GM21367 (cell line): ENCODE results near the gene CANT1.

Experiments
- ATAC-seq: cut with Tn5 transposase; IDR thresholded peaks from one replicate; pipeline ENCODE4 v1.9.1; 2021; ENCODE audit not compliant: unreplicated experiment

Gene CANT1

DNA sequence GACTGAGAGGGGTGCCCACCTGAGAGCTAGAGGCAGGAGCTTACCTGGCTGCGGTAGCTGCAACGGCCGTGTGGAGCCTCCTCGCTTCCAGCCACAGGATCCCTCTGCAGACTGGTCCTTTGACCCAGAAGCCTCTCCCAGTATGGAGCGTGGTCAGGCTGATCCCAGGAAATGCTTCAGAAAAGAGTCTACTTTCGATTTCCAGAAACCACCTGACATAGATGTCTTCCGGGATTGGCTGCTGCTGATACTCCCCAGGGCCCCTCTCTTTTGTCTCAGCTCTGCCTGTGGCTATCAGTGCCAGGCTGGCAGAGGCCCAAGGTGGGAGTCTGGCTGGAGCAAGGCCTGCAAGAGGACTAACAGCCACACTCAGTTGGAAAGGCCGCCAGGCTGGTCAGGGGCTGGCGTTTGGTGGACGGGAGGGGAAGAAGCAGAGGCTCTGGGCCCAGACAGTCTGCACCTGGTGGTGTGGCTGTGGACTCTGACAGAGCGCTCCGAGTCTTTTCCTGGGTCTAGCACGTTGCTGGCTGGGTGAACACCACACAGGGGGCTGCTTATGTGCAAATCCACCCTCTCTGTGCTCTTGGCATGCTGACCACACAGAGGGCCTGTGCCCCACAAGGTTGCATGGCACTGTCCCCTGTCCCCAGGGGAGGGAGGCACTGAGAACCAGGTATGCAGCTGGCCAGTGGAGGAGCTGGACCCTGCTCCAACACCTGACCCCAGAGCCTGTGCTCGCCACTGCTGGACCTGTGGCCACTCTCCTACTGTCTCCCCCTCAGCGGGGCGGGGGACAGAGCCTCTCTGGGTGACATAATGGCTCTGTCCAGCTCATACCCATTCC, 29.6 kb downstream of the CANT1 start, which contains the start of gene LGALS3BP:
Gene LGALS3BP (minus strand): TSS at position 144 of the 844 bp plus-strand sequence. CDS start 2,732 bp downstream, outside the sequence.
- no peak for ATAC-seq

DNA sequence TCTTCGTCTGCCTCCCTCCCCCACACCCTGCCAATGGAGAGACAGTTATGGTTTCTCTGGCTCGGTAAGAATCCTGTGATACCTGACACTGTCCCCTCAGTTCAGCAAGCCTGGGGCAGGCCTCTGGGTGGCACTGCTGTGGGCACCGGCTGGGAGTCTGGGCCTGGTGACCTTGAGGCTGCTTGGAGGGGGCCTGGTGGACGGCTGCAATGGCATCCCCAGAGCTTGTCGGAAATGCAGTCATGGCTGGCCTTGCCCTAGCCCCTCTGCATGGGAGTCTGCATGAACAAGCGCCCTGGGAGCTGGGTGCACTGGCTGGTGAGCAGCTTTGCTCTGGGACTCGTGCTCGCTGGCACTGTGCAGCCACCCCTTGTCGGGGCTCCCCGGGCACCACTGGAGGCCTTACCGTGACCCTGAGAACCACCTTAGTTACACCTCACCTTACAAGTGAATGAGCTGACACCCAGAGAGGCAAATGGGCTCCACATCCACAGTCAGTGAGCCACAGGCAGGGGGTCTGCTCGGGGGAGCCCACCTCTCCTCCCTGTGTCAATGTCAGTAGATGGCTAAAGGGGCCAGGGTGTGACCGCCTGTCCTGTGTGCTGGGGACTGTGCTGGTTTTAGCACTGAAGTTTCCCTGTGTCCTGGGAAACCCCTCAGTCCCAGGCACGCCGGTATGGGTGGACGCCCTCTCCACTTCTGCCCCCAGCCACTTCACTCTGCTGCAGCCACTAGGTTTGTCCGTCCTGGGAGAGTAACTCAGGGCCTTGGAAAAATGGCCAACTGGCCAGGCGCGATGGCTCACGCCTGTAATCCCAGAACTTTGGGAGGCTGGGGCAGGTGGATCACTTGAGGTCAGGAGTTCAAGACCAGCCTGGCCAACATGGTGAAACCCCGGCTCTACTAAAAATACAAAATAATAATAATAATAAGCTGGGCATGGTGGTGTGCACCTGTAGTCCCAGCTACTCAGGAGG, 31.3 kb downstream of the CANT1 start:
- no peak for ATAC-seq

DNA sequence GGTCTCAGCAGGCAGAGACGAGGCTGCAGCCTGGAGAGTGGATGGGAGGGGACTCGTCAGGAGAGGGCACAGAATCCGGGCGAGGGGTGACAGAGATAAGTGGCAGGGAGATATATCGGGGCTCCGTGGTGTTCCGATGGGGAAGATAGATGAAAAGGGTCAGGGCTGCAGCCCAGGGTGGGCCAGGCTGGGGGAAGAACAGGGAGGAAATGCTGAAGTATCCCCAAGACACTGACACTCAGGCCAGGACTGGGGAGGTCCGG, 32.0 kb downstream of the CANT1 start:
- ATAC-seq, result no peak

DNA sequence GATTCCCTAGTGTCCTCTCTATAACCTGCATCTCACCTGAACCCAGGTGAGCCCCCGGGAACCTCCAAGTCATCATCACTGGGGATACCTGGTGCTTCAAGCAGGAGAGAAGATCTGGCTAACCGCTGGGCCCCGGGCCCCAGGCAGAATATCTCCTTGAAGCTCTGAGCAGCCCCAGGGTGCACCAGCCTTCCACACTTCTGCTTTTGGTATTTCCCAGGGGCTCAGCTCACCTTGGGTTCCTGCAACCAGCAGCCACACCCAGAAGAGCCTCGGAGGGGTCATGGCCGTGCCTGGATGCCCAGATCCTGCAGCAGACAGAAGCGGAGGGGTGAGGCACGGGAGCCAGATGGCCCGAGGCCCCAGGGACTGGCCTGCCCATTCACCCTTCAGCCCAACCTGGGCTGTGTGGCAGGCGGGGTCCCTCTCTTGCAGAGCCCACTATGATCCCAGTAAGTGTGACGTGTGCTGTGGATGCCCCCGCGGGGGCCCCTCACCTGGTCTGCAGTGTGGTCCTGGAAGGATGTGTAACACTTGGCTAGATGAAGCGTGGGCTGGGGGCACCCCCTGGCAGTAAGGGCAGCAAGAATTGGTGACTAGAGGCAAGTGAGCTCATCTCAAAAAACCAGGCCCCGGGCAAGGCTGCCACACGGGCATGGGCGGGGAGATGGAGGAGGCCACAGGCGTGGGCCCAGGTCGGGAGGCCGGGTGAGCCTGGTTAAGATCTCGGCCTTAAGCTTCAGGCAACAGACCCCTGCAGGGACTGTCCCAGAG, 32.5 kb downstream of the CANT1 start:
- ATAC-seq, result no peak

DNA sequence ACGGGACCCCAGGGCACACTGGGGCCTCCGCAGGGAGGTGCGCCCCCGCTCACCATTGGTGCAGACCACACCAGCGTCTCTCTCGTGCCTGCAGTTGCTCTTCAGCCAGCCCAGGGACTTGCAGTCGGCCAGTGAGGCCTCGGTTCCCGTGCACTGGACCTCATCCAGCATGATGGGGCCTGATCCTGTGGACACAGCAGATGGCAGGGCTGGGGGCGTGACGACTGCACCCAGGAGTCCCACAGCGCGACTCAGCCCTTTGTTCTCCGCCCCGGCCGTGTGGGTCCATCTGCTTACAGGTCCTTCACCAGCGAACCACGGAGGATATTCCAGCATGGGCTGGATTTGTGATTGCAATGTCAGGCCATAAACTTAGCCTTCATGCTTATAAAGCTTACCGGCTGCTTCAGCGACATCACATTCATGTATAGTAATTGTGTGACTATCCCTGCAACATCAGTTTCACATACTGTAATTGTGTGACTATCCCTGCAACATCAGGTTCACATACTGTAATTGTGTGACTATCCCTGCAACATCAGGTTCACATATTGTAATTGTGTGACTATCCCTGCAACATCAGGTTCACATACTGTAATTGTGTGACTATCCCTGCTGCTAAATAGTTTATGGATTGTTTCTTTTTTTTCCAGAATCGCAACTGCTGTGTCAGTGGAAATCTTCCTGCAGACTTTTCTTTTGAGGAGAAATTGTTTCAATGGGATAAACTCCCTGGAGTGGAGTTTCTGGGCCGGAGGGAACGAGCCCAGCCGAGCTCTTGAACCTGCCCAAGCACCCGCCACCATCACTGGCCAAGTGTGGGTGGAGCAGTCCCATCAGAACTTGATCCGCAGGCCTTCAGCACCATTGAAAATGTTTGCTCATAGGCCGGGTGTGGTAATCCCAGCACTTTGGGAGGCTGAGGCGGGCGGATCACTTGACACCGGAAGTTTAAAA, 34.7 kb downstream of the CANT1 start:
- no peak for ATAC-seq

DNA sequence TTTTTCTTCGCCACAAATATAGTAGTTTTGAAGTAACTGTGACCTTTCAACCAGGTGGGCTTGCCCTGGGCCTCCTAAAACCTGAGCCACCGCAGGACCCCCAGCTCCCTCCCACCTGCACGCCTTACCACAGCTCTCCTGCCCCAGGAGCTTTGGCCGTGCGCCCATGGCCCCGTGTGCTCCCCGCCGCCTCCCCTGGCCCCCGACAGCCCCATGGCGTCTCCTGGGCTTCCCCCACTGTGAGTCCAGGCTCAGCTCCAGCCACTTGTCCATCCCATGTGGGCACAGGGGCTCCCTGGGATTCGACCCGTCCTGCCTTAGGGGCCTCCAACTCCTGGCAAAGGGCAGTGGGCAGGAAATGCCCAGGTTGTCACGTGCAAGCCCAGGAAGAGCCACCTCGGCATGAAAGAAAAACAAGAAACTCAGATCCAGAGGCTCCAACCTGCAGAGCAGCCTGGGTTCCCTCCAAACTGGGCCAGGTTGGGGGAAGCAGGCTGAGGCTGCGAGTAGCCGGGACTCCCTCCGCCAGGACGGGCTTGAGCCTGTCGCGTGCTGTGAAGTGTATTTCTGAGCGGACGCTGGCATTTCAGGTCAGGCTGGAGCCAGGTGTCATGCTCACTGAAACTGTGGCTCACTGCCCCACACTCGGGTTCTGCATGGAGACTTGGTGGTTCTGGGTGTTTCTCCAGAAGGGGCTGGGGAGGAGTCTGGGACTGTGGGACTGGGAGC, 35.6 kb downstream of the CANT1 start:
- no peak for ATAC-seq

DNA sequence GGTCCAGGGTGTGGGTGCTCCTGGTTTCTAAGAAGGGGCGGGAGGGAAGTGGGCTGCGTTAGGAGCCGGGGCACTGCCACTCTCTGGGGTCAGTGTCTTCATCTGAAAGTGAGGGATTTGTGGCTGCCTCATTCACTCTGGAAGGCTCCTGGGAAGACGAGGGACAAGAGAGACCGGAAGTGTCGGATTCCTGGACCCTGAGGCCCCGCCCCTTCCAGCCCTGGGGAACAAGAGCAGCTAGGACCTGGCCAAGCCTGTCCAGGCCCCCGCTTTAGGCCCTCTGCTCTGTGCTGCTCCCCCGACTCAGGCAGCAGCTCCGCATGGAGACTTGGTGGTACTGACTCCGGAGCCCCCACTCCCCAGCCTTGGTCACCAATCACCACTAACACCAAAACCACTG, 36.4 kb downstream of the CANT1 start:
- ATAC-seq, result no peak

DNA sequence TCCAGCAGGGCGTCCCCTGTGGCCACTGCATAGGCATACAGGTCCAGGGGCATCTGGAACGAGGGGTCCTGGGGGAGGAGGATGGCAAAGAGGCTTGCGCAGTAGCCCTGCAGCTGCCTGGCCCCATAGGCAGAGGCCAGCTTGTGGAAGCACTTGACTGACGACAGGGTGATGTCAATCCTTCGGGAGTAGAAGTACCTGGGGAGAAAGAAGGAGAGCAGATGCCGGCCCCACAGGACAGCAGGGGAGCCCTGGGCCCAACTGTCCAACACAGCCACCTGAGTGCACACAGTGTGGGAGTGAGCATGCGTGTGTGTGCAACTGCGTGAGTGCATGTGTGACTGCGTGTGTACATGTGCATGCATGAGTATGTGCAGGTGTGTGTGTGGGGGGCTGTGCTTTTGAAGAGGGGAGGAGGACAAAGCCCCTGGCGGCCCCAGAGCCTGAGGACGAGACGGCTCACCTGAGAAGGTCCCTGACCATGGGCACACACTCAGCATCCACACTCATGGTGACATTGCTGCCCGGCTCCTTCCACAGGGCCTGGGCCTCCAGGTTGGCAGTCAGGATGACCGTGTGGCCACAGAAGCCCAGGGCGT, 37.0 kb downstream of the CANT1 start:
- ATAC-seq, result no peak

DNA sequence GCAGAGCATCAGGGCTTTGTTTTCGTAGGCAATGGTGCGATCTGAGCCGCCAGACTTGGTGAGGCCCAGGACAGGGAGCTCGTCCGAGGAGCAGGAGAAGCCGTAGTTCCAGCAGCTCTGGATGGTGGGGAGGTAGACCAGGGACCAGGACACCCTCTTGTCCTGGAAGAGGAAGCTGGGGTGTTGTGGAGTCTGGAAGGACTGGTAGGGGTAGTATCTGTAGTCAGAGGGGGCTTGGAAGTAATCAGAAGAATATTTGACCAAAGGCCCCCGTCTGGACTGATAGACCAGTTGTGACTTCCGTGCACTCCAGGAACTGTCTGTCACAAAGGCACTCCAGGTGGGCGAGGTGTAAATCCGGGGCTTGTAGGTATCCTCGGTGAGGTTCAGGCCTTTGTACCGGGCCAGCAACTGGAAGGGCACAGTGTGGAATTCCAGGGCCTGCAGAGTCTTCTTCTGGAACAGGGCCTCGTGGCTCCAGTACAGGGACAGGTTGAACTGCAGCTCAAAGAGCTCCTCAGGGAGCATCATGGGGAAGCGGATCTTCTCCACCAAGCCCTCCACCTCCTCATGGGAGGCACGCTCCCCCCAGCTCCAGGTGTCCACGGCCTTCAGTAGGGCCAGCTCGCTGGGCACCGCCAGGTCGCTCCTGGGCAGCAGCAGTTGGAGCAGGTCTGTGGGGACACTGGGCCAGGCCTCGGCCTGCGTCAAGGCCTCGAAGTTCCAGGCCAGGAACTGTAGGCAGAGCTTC, 37.6 kb downstream of the CANT1 start:
- no peak for ATAC-seq

DNA sequence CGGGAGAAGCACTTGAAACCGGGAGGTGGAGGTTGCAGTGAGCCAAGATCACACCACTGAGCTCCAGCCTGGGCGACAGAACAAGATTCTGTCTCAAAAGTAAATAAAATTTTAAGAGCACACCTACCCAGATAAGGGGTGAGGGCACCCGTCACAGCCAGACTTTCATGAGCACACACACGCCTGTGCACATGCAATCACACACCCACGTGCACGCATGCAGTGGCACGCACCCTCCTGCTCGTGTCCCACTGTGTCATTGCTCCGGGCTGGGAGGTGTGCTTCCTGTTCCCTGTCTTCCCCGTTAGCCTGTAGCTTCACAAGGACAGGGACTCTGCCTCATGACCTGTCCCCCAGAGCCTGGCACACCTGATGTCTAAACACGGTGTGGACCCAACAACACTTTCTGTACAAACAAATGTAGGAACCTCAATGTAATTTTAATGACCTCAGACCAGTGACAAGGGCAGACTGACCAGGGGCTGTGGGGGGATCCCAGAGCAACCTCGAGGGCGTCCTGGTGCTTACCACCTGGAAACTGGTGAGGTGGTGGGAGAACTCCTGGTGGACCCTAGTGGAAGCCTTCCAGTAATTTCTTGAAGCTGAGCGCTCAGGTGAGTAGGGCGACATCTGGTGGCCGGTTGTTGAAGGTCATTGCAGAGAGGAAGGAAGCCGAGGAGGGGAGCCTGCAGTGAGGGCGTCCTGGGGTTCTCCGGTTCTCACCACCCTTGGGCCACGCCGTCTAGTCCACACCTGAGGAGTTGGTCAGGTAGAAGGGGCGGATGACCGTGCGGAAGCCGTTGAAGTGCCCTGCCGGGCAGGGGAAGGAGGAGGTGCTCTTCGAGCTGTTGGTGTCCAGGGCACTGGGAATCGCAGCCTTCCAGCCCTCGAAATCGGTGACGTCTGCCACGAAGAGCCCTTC, 38.5 kb downstream of the CANT1 start:
- no peak for ATAC-seq

DNA sequence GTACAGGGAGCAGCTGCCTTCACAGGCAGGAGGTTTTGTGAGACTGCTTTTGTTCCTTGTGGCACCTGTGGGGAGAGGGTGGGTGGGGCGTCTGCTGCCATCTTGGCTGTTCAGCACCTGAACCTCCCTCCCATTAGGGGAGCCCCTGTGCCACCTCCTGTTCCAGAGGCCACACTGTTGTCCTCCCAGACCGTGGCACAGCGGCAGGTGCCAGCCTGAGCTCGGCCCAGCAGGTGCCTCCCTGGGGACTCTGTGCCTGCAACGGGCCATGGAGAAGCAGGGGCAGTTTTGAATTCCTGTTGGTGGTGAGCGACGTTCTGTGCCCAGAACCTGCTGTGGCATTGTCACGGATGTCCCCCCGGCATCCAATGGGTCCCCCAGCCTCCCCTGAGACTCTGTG, 39.7 kb downstream of the CANT1 start:
- no peak for ATAC-seq

DNA sequence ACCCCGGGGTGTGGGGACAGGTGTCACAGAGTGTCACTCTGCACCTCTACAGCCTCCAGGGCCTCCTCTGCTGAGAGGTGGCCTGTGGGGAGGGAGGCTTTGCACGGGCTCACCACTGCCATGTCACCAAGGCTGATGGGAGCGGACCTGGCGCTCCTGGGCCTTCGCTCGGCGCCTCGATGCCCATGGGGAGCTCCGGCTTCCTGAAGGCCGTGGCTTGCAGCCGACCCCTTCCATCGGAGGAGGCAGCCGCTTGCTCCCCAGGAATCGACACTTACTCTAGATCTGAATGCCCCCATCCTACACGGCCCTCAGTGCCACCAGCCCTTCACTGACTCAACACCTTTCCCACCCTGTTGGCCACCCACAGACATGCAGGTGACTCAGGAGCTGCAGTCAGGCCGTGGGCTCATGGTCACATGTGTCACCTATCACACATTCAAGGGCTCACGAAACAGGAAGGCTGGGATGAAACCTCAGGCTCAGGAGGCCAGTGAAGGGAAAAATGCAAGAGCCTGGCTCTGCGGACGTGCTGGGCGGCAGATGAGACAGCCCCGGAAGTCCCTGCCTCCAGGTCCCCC, 41.7 kb downstream of the CANT1 start:
- ATAC-seq, result no peak

DNA sequence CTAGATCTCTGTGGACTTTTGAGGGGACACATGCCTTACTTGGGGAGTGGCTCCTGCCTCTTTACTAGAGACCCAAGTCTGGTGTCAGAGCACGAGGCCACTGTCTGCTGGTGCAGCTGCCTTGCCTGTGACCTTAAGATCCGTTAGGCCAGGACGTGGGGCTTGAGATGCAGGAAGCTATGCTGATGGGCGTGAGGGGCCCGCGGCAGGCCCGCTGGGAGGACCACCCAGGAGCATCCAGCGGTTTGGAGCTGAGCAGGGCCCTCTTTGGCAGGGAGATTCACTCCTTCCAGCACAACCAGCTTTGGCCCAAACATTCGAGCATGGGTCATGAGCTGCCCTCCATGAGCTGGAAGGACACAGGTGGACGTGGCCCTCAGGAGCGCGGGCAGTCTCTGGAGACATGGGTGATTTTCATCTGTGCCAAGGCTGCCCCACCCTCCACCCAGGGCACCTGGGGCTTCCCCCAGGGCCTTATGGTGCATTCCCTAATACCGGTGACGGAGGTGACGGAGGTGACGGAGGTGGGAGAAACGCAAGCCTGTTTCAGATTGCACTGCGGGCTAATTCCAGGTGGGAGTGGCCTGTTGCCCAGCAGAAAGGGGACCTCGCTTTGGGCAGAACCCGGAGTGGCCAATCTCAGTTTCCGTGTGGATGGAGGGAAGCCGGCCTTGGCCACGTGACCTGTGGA, 42.5 kb downstream of the CANT1 start:
- ATAC-seq, result no peak

DNA sequence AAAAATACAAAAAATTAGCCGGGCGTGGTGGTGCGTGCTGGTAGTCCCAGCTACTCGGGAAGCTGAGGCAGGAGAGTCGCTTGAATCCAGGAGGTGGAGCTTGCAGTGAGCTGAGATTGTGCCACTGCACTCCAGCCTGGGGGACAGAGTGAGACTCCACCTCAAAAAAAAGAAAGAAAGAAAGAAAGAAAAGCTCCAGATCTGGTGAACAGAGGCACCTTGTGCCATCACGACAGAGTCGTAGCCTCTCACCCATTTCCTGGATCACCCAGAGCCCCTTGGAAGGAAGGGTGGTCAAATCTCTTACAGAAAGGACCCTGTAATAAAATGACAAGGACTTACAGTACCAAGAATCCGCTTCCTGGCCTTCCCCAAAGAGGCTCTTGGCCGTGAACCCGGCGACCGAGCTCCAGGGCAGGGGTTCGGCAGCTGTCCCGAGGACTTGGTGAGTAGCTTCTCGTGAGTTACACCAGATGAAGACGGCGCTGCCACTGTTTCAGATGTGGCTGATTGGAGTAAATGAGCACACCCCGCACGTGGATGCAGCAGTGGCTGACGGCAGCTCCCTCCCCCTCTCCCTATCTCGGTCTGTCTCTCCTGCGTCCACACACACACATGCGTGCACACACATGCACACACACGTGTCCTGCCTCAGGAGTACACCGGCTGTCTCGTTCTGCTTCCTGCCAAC, 43.3 kb downstream of the CANT1 start:
- ATAC-seq, result no peak

DNA sequence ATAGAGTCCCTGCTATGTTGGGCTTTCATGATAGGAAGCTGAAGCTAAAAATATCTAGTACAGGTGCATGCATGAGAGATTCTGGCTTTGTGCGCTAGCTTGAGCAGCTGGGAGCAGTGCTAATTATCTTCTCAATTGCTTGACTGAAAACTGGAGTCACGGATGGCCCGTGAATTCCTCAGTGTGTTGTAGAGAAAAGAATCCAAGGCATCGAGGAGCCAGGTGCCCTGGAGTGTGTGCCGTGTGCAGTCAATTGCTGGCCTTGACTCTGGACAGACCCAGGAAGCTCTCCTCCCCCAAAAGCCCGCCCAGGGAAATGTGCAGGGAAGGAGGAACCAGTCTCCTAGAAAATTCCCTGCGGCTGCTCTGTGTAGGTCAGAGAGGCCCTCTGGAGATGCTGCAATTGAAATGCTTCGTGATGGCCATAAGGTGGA, 44.1 kb downstream of the CANT1 start:
- no peak for ATAC-seq

DNA sequence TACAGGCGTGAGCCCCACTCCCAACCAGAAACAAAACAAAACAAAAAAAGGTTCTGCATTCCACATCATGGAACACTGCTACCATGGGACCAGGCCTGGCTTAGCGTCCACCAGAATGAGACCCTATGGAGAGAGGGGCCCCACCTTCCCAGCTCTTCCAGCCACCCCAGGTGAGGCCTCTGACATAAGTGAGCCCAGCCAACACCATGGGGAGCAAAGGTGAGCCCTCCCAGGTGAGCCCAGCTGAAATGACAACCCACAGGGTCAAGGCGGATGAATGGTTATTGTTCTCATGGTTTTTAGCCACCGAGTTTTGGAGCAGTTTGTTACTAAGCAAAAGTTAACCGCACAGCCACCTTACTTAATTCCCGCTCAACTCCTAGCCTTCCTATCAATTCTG, 46.2 kb downstream of the CANT1 start:
- ATAC-seq, result no peak
